ENCODE measurements around the gene LDLRAP1. TPM values are rescaled to one million over a fixed set of nuclear protein-coding genes. Genes with fewer than 3 reads are reported as not detected.

The LDLRAP1 gene
- total RNA-seq, 2 donors from 2014 or later = 37.8 to 56.3 TPM

GRCh38 chr1:25618433-25618808 is 75.0 kb downstream of the LDLRAP1 start:
- intact Hi-C loops (cut with DNase I) = no loop called here
- TF ChIP-seq POLR2AphosphoS5 (IDR thresholded peaks at IDR 0.05) = no peak
- TF ChIP-seq POLR2A (IDR thresholded peaks at IDR 0.05) = no peak
- TF ChIP-seq, protein P1, sequence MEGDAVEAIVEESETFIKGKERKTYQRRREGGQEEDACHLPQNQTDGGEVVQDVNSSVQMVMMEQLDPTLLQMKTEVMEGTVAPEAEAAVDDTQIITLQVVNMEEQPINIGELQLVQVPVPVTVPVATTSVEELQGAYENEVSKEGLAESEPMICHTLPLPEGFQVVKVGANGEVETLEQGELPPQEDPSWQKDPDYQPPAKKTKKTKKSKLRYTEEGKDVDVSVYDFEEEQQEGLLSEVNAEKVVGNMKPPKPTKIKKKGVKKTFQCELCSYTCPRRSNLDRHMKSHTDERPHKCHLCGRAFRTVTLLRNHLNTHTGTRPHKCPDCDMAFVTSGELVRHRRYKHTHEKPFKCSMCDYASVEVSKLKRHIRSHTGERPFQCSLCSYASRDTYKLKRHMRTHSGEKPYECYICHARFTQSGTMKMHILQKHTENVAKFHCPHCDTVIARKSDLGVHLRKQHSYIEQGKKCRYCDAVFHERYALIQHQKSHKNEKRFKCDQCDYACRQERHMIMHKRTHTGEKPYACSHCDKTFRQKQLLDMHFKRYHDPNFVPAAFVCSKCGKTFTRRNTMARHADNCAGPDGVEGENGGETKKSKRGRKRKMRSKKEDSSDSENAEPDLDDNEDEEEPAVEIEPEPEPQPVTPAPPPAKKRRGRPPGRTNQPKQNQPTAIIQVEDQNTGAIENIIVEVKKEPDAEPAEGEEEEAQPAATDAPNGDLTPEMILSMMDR (IDR thresholded peaks at IDR 0.05) = no peak
- Histone ChIP-seq H3K4me1 (replicated peaks) (peaks cover 11% of the 10 kb centered on the region), H3K4me3 (peak overlapping the region; percentile 80 to 93), H3K36me3 (no peaks in the 10 kb centered on the region), H3K9me3 (no peaks in the 10 kb centered on the region), H3K27ac (peak overlapping the region; percentile 70 to 76), H3K27me3 (replicated peaks; ENCODE audit: insufficient read depth) (no peaks in the 10 kb centered on the region)
- 40% methylated on average over 4 of the region's 4 CpGs for WGBS
- no peak for DNase-seq (ENCODE audit: low spot score)

Other genes starting within 250 kb of the LDLRAP1 start
- gene TMEM50A, start 205.3 kb upstream of the LDLRAP1 start, total RNA-seq = 10 to 100 TPM; 70.0 to 90.6 TPM
- gene RHCE, start 122.8 kb upstream of the LDLRAP1 start, total RNA-seq = 1 to 10 TPM; 2.4 to 3.9 TPM
- 10 to 100 TPM; 25.5 to 31.0 TPM for gene MACO1, start 112.7 kb upstream of the LDLRAP1 start, total RNA-seq
- gene MAN1C1, start 73.2 kb downstream of the LDLRAP1 start, total RNA-seq = 10 to 100 TPM; 22.8 to 34.4 TPM

Data from prostate gland (tissue), 2 donors.